Vagina (tissue), 2 donors: ENCODE measurements around the gene PNMA8B.

ENCODE experiments used
- POLR2A ChIP-seq, 2 donors: fragments of 450-650 bp; IDR thresholded peaks; one replicate each; pipeline ENCODE4 v1.6.1; 2017; ENCODE audit warnings: antibody characterized with exemption in 2 of 2, mild to moderate bottlenecking in 2 of 2, moderate library complexity in 2 of 2
- POLR2AphosphoS5 ChIP-seq, 2 donors: sonication (generic); formaldehyde crosslinking; IDR thresholded peaks; one replicate each; pipeline ENCODE4 v1.9.0; 2017; ENCODE audit warnings: antibody characterized with exemption in 2 of 2, mild to moderate bottlenecking in 2 of 2, low read depth in 1 of 2; ENCODE audit not compliant: insufficient read depth in 1 of 2
- TF ChIP-seq, protein P1 (sequence below), 3 experiments: fragments of 450-650 bp in 2 of 3; fragments of 200-600 bp in 1 of 3; sonication (generic) in 1 of 3; IDR thresholded peaks; one replicate each; pipeline ENCODE4 v1.5.1; 2017 to 2019; ENCODE audit warnings: antibody characterized with exemption in 3 of 3, mild to moderate bottlenecking in 2 of 3, moderate library complexity in 2 of 3

DNA sequence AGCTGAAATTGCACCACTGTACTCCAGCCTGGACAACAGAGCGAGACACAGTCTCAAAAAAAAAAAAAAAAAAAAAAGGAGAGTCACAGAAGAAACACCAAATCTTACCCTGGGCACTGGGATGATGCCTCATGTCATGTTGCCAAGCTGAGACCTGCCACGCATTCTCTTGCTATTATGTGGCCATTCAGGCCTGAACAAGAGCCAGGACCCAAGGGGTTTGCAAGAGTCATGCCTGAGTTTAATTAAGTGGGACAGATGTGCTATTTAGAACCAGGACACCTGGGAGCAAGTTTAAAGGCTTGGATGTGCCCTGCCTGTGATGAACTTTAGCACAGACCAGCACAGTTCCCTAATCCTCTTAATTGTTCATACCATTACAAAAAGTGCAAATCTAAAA, 34.1 kb downstream of the PNMA8B start:
- TF ChIP-seq, protein P1, sequence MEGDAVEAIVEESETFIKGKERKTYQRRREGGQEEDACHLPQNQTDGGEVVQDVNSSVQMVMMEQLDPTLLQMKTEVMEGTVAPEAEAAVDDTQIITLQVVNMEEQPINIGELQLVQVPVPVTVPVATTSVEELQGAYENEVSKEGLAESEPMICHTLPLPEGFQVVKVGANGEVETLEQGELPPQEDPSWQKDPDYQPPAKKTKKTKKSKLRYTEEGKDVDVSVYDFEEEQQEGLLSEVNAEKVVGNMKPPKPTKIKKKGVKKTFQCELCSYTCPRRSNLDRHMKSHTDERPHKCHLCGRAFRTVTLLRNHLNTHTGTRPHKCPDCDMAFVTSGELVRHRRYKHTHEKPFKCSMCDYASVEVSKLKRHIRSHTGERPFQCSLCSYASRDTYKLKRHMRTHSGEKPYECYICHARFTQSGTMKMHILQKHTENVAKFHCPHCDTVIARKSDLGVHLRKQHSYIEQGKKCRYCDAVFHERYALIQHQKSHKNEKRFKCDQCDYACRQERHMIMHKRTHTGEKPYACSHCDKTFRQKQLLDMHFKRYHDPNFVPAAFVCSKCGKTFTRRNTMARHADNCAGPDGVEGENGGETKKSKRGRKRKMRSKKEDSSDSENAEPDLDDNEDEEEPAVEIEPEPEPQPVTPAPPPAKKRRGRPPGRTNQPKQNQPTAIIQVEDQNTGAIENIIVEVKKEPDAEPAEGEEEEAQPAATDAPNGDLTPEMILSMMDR (IDR thresholded peaks at IDR 0.05): no peak
- TF ChIP-seq POLR2A (IDR thresholded peaks at IDR 0.05) (no peak), POLR2AphosphoS5 (IDR thresholded peaks at IDR 0.05; ENCODE audit: insufficient read depth in 1 of 2, low read depth in 1 of 2) (no peak)
